ENCODE measurements around the gene SPACA6. TPM values are rescaled to one million over a fixed set of nuclear protein-coding genes. Genes with fewer than 3 reads are reported as not detected.

The SPACA6 gene
- total and polyA plus RNA-seq, 2 of the 8 experiments (the other 6 are each of a cell fraction or from before 2014, with no cell fraction given) = 7.1 to 7.5 TPM

GRCh38 chr19:51703575-51704515, 10.7 kb downstream of the SPACA6 start (continued):
- TF ChIP-seq RAD21 (IDR thresholded peaks at IDR 0.05 in 1 of 2, conservative IDR thresholded peaks at IDR 0.05 in 1 of 2; ENCODE audit: low read depth in 2 of 2, low read length in 2 of 2) (no peak), CEBPB (IDR thresholded peaks at IDR 0.05; ENCODE audit: low read depth, low read length) (no peak), ATF2 (IDR thresholded peaks at IDR 0.05; ENCODE audit: low read length) (no peak), NANOG (IDR thresholded peaks at IDR 0.05; ENCODE audit: insufficient read depth, low read depth, low read length, poor library complexity, severe bottlenecking) (no peak), POLR2A (IDR thresholded peaks at IDR 0.05; ENCODE audit: control extremely low read depth in 1 of 2, low read depth in 2 of 2, low read length in 2 of 2) (peak in 1 of 2 experiments; percentile 84; a peak in 2 of 3 replicates), FOSL1 (IDR thresholded peaks at IDR 0.05; ENCODE audit: insufficient read depth, low read depth, low read length) (no peak), KDM4A (IDR thresholded peaks at IDR 0.05; ENCODE audit: low read depth, low read length, severe bottlenecking) (peak; percentile 49), HDAC6 (IDR thresholded peaks at IDR 0.05; ENCODE audit: low read depth, low read length) (no peak), CBX5 (IDR thresholded peaks at IDR 0.05; ENCODE audit: low read depth, low read length) (no peak), CTCF (IDR thresholded peaks at IDR 0.05; ENCODE audit: control extremely low read depth in 1 of 3, insufficient read depth in 1 of 3, low read depth in 1 of 3, low read length in 3 of 3) (peak; percentile 12 to 37 (median 34); a peak in 3 of 4 replicates), GTF2F1 (IDR thresholded peaks at IDR 0.05; ENCODE audit: borderline replicate concordance, low read depth, low read length) (no peak), SRF (IDR thresholded peaks at IDR 0.05; ENCODE audit: low read depth, low read length) (peak; percentile 14; the same call in 1 of the 2 replicates), CTBP2 (IDR thresholded peaks at IDR 0.05; ENCODE audit: borderline replicate concordance, insufficient read depth, insufficient read length, low read length) (no peak), TAF1 (IDR thresholded peaks at IDR 0.05; ENCODE audit: low read depth, low read length) (peak; percentile 50; the same call in 1 of the 2 replicates), ZNF274 (IDR thresholded peaks at IDR 0.05; ENCODE audit: borderline replicate concordance, extremely low read depth, low read length) (no peak), SP1 (IDR thresholded peaks at IDR 0.05; ENCODE audit: low read depth, low read length) (peak; percentile 39; the same call in 1 of the 2 replicates), YY1 (IDR thresholded peaks at IDR 0.05; ENCODE audit: low read depth, low read length) (no peak), SIN3A (conservative IDR thresholded peaks at IDR 0.05 in 1 of 2, IDR thresholded peaks at IDR 0.05 in 1 of 2; ENCODE audit: low read depth in 1 of 2, low read length in 2 of 2) (no peak)
